B cell (primary cell): ENCODE data around the gene OMA1. TPM values are rescaled to one million over a fixed set of nuclear protein-coding genes. Genes with fewer than 3 reads are reported as not detected.

Source experiments
- ATAC-seq: fragments of 200-7000 bp; cut with Tn5 transposase; one replicate; pipeline ENCODE4 v1.10.0; 2021; ENCODE audit warnings: low read depth, mild to moderate bottlenecking, moderate number of reproducible peaks, moderate library complexity
- CTCF ChIA-PET: fragments of 350-600 bp; sonication (Branson Sonifier 250); formaldehyde crosslinking; loops from one replicate; lab custom pipeline; 2021; ENCODE audit warnings: antibody characterized with exemption, inconsistent platforms; lab: Charles Lee
- POLR2A ChIA-PET: fragments of 350-600 bp; sonication (Branson Sonifier 250); formaldehyde crosslinking; loops from one replicate; lab custom pipeline; 2021; ENCODE audit warnings: antibody characterized with exemption; lab: Charles Lee
- DNase-seq: peaks from one replicate; pipeline ENCODE4 v3.0.0; 2013
- H2AFZ ChIP-seq: 2 replicates; pipeline ENCODE4 v1.6.1; 2012; ENCODE audit warnings: mild to moderate bottlenecking, low read depth, low read length; ENCODE audit not compliant: insufficient read depth, poor library complexity, severe bottlenecking
- H3K27ac ChIP-seq, 2 donors: 1 replicate in 1 of 2; 2 replicates in 1 of 2; pipeline ENCODE4 v1.5.1; 2012 to 2013; ENCODE audit warnings: low read length in 2 of 2, mild to moderate bottlenecking in 2 of 2, moderate library complexity in 1 of 2
- H3K27me3 ChIP-seq, 4 experiments: fragments of 200-600 bp in 1 of 4; sonication (generic) in 1 of 4; replicated peaks in 1 of 4; 1 replicate in 2 of 4; 2 replicates in 2 of 4; pipeline versions ENCODE4 v1.6.1 to v1.7.0; 2013 to 2016; ENCODE audit warnings: low read length in 3 of 4, mild to moderate bottlenecking in 2 of 4, mixed read lengths in 1 of 4, moderate library complexity in 1 of 4; ENCODE audit not compliant: insufficient read depth in 4 of 4, control insufficient read depth in 3 of 4; ENCODE audit errors: control extremely low read depth in 1 of 4
- H3K36me3 ChIP-seq, 2 experiments: replicated peaks in 1 of 2; 1 replicate in 1 of 2; 2 replicates in 1 of 2; pipeline versions ENCODE4 v1.6.1 to v1.7.1; 2013; ENCODE audit warnings: low read length in 1 of 2; ENCODE audit not compliant: insufficient read depth in 2 of 2, control insufficient read depth in 1 of 2; ENCODE audit errors: control extremely low read depth in 1 of 2, extremely low read depth in 1 of 2
- H3K4me1 ChIP-seq, 2 donors: fragments of 200-600 bp in 1 of 2; sonication (generic) in 1 of 2; 1 replicate in 1 of 2; 2 replicates in 1 of 2; pipeline versions ENCODE4 v1.5.1 to v1.6.1; 2013 to 2017; ENCODE audit warnings: low read length in 2 of 2; ENCODE audit not compliant: control insufficient read depth in 2 of 2, insufficient read depth in 2 of 2
- H3K4me2 ChIP-seq: replicated peaks from 2 replicates; pipeline ENCODE3; 2012; ENCODE audit warnings: mild to moderate bottlenecking, low read depth, low read length; ENCODE audit not compliant: poor library complexity, severe bottlenecking
- H3K4me3 ChIP-seq, 5 experiments: fragments of 200-600 bp in 1 of 5; sonication (generic) in 1 of 5; 1 replicate in 3 of 5; 2 replicates in 2 of 5; pipeline versions ENCODE4 v1.5.1 to v1.7.0; 2011 to 2016; ENCODE audit warnings: low read length in 4 of 5, mild to moderate bottlenecking in 4 of 5, low read depth in 2 of 5, control low read depth in 1 of 5, moderate library complexity in 1 of 5; ENCODE audit not compliant: insufficient read depth in 1 of 5; ENCODE audit errors: control extremely low read depth in 1 of 5, extremely low read depth in 1 of 5
- H3K79me2 ChIP-seq: fragments of 200-600 bp; sonication (generic); one replicate; pipeline ENCODE4 v1.6.0; 2016; ENCODE audit warnings: low read length; ENCODE audit not compliant: control insufficient read depth, insufficient read depth
- H3K9ac ChIP-seq: fragments of 200-600 bp; sonication (generic); 2 replicates; pipeline ENCODE4 v1.6.1; 2017; ENCODE audit warnings: mild to moderate bottlenecking, low read length, moderate library complexity
- H3K9me3 ChIP-seq, 3 donors: one replicate each; pipeline versions ENCODE4 v1.6.1 to v1.7.1; 2013; ENCODE audit warnings: low read length in 2 of 3; ENCODE audit not compliant: control insufficient read depth in 2 of 3, insufficient read depth in 1 of 3; ENCODE audit errors: control extremely low read depth in 1 of 3
- H4K20me1 ChIP-seq: 2 replicates; pipeline ENCODE4 v1.6.0; 2012; ENCODE audit warnings: mild to moderate bottlenecking, low read length; ENCODE audit not compliant: insufficient read depth, control insufficient read depth, poor library complexity, severe bottlenecking
- H3K27ac Mint-ChIP-seq: one replicate; pipeline ENCODE4 v1.8.0; 2021; ENCODE audit warnings: mixed read lengths
- H3K27me3 Mint-ChIP-seq: one replicate; pipeline ENCODE4 v1.8.0; 2021; ENCODE audit warnings: mixed read lengths
- H3K4me1 Mint-ChIP-seq: one replicate; pipeline ENCODE4 v1.8.0; 2021; ENCODE audit warnings: mixed read lengths
- H3K4me3 Mint-ChIP-seq: one replicate; pipeline ENCODE4 v1.8.0; 2021; ENCODE audit warnings: mixed read lengths
- H3K9me3 Mint-ChIP-seq: one replicate; pipeline ENCODE4 v1.8.0; 2022; ENCODE audit warnings: mixed read lengths; ENCODE audit not compliant: insufficient read depth
- CTCF ChIP-seq: fragments of 200-600 bp; IDR thresholded peaks from one replicate; pipeline ENCODE4 v1.8.0; 2022; ENCODE audit warnings: antibody characterized with exemption, mild to moderate bottlenecking
- EZH2 ChIP-seq: IDR thresholded peaks from 2 replicates; pipeline ENCODE4 v1.6.1; 2012; ENCODE audit warnings: borderline replicate concordance, low read depth, mild to moderate bottlenecking, moderate library complexity, low read length; ENCODE audit not compliant: insufficient read depth, poor library complexity, severe bottlenecking
- WGBS: methylation state at CpG from one replicate; pipeline ENCODE4 v1.1.5; 2013; ENCODE audit warnings: missing lambda C conversion rate; ENCODE audit not compliant: insufficient coverage; 5-methylcytosine and 5-hydroxymethylcytosine counted together
- intact Hi-C: fragments of 100-400 bp; cut with micrococcal nuclease; formaldehyde crosslinking; loops from one replicate; pipeline ENCODE4 v1.10.0; 2022
- polyA plus RNA-seq: library from polyadenylated mRNA; depleted of rRNA; stranded (reverse); fragments of >200 nt; gene quantifications from 2 replicates; pipeline ENCODE4 v1.2.3, GENCODE V29; 2012
- total RNA-seq, 2 donors: library from RNA; stranded (reverse); fragments of 120-200 nt in 1 of 2; gene quantifications; 1 replicate in 1 of 2; 2 replicates in 1 of 2; pipeline versions ENCODE4 v1.2.3 to v1.2.4, GENCODE V29; 2013 to 2022

The OMA1 gene
- total and polyA plus RNA-seq, 2 donors (not counting 1 experiment from before 2014, with no cell fraction given), result 22.8 to 67.5 TPM

GRCh38 chr1:58572690-58573089 lies 26.2 kb upstream of the OMA1 start:
- Histone ChIP-seq H3K79me2 (no peaks in the 10 kb centered on the region), H4K20me1 (no peaks in the 10 kb centered on the region), H2AFZ (no peak overlapping the region), H3K4me2 (no peak overlapping the region), H3K9me3 (peaks cover 0 to 12% (median 1%) of the 10 kb centered on the region in 3 donors), H3K4me1 (peaks cover 9 to 17% of the 10 kb centered on the region in 2 donors), H3K9ac (no peak overlapping the region), H3K4me3 (no peak overlapping the region), H3K36me3 (no peaks in the 10 kb centered on the region), H3K27ac (no peak overlapping the region), H3K27me3 (peaks cover 0 to 55% (median 42%) of the 10 kb centered on the region in 4 experiments)
- H3K4me3 Mint-ChIP-seq, result no peak overlapping the region
- H3K4me1 Mint-ChIP-seq, result peaks cover 23% of the 10 kb centered on the region
- TF ChIP-seq EZH2 (no peak), CTCF (no peak)
- WGBS, result 90% methylated on average over 2 of the region's 2 CpGs
- peaks cover 71% of the 10 kb centered on the region for H3K27me3 Mint-ChIP-seq
- ATAC-seq (no peak), DNase-seq (no peak)
- ChIA-PET POLR2A (interaction anchor here (1.4 kb wide), 1 partner anchor 26 kb away, joined by 3 read pairs; the partner anchor contains the start of gene OMA1), CTCF (no interaction called here)
- intact Hi-C loops, result no loop called here
- no peak overlapping the region for H3K27ac Mint-ChIP-seq
- H3K9me3 Mint-ChIP-seq, result no peaks in the 10 kb centered on the region

- peaks cover 67% of the 10 kb centered on the region for H3K27me3 Mint-ChIP-seq
- no peak for ATAC-seq
- H3K27ac ChIP-seq, result no peak overlapping the region
Observed at GRCh38 chr1:58571616-58572015, 25.1 kb upstream of the OMA1 start.

More at GRCh38 chr1:58571616-58572015, 25.1 kb upstream of the OMA1 start:
- no peaks in the 10 kb centered on the region for H3K9me3 Mint-ChIP-seq
- peaks cover 0 to 47% (median 37%) of the 10 kb centered on the region in 4 experiments for H3K27me3 ChIP-seq
- H3K4me3 ChIP-seq, result no peak overlapping the region
- H3K4me1 Mint-ChIP-seq, result peaks cover 18% of the 10 kb centered on the region
- H3K36me3 ChIP-seq, result no peaks in the 10 kb centered on the region
- H4K20me1 ChIP-seq, result no peaks in the 10 kb centered on the region
- no peak overlapping the region for H3K9ac ChIP-seq
- H3K9me3 ChIP-seq, result peaks cover 0 to 6% (median 1%) of the 10 kb centered on the region in 3 donors
- POLR2A ChIA-PET, result no interaction called here
- H3K4me1 ChIP-seq, result peaks cover 8 to 9% of the 10 kb centered on the region in 2 donors
- TF ChIP-seq EZH2 (no peak), CTCF (no peak)
- H3K4me3 Mint-ChIP-seq, result no peak overlapping the region
- no peaks in the 10 kb centered on the region for H3K79me2 ChIP-seq
- intact Hi-C loops, result no loop called here
- no peak overlapping the region for H3K4me2 ChIP-seq
- H2AFZ ChIP-seq, result no peak overlapping the region
- no peak for DNase-seq
- no peak overlapping the region for H3K27ac Mint-ChIP-seq
- CTCF ChIA-PET, result interaction anchor here (0.7 kb wide), 1 partner anchor 81 kb away, joined by 3 read pairs; no protein-coding TSS in a partner anchor
